CD4-positive, CD25-positive, alpha-beta regulatory T cell (primary cell): Measurements from ENCODE around the gene ITSN1. TPM values are rescaled to one million over a fixed set of nuclear protein-coding genes. Genes with fewer than 3 reads are reported as not detected.
A peak's percentile ranks its signal among the peaks of the same experiment; 100 is the strongest.

ENCODE experiments used
- ATAC-seq, 2 donors: fragments of 150-1000 bp; cut with Tn5 transposase; one replicate each; pipeline ENCODE4 v1.10.0; 2021; ENCODE audit warnings: low read depth in 2 of 2, moderate number of reproducible peaks in 2 of 2, moderate library complexity in 1 of 2
- DNase-seq, 3 donors: peaks; one replicate each; pipeline versions ENCODE4 v3.0.0 to v3.0.0-alpha.2; 2012 to 2022; ENCODE audit warnings: mixed read lengths in 1 of 3
- H3K27ac ChIP-seq: one replicate; pipeline ENCODE4 v1.7.0; 2013; ENCODE audit warnings: mild to moderate bottlenecking, low read length; ENCODE audit not compliant: insufficient read depth, poor library complexity, severe bottlenecking
- H3K27me3 ChIP-seq: one replicate; pipeline ENCODE4 v1.7.0; 2013; ENCODE audit warnings: low read length; ENCODE audit not compliant: control insufficient read depth, insufficient read depth
- H3K36me3 ChIP-seq: one replicate; pipeline ENCODE4 v1.7.0; 2013; ENCODE audit warnings: mild to moderate bottlenecking, low read length, moderate library complexity; ENCODE audit not compliant: control insufficient read depth, insufficient read depth
- H3K4me1 ChIP-seq: 2 replicates; pipeline ENCODE4 v1.7.0; 2013; ENCODE audit warnings: mild to moderate bottlenecking, low read length; ENCODE audit not compliant: insufficient read depth, control insufficient read depth, poor library complexity, severe bottlenecking
- H3K4me3 ChIP-seq: one replicate; pipeline ENCODE4 v1.7.0; 2013; ENCODE audit warnings: low read depth, mild to moderate bottlenecking, low read length, moderate library complexity
- H3K9me3 ChIP-seq, 2 experiments: 1 replicate in 1 of 2; 2 replicates in 1 of 2; pipeline ENCODE4 v1.7.0; 2013; ENCODE audit warnings: low read length in 2 of 2, mild to moderate bottlenecking in 1 of 2, moderate library complexity in 1 of 2; ENCODE audit not compliant: control insufficient read depth in 2 of 2
- H3K27ac Mint-ChIP-seq, 3 donors: one replicate each; pipeline ENCODE4 v1.8.0; 2020 to 2022; ENCODE audit warnings: mild to moderate bottlenecking in 3 of 3, mixed read lengths in 3 of 3, moderate library complexity in 2 of 3
- H3K27me3 Mint-ChIP-seq: one replicate; pipeline ENCODE4 v1.8.0; 2022; ENCODE audit warnings: mild to moderate bottlenecking, mixed read lengths
- H3K36me3 Mint-ChIP-seq: one replicate; pipeline ENCODE4 v1.8.0; 2020; ENCODE audit warnings: mixed read lengths
- H3K4me1 Mint-ChIP-seq, 4 donors: one replicate each; pipeline ENCODE4 v1.8.0; 2020 to 2022; ENCODE audit warnings: mixed read lengths in 4 of 4, mild to moderate bottlenecking in 1 of 4
- H3K4me3 Mint-ChIP-seq, 4 donors: one replicate each; pipeline ENCODE4 v1.8.0; 2020 to 2022; ENCODE audit warnings: mild to moderate bottlenecking in 4 of 4, mixed read lengths in 4 of 4, moderate library complexity in 3 of 4
- H3K9me3 Mint-ChIP-seq, 7 donors: one replicate each; pipeline ENCODE4 v1.8.0; 2020 to 2022; ENCODE audit warnings: mixed read lengths in 7 of 7, mild to moderate bottlenecking in 3 of 7, moderate library complexity in 2 of 7
- polyA plus RNA-seq, 4 donors: library from polyadenylated mRNA; unstranded; fragments of 300-500 nt; fragmentation: Illumina TruSeq; gene quantifications; one replicate each; pipeline ENCODE4 v1.2.3, GENCODE V29; 2021
- total RNA-seq: library from RNA; stranded (reverse); gene quantifications from one replicate; pipeline ENCODE4 v1.2.3, GENCODE V29; 2022

ITSN1 gene
- total and polyA plus RNA-seq, 5 donors from 2014 or later, result 0.17 to 1.1 (median 0.44) TPM

DNA sequence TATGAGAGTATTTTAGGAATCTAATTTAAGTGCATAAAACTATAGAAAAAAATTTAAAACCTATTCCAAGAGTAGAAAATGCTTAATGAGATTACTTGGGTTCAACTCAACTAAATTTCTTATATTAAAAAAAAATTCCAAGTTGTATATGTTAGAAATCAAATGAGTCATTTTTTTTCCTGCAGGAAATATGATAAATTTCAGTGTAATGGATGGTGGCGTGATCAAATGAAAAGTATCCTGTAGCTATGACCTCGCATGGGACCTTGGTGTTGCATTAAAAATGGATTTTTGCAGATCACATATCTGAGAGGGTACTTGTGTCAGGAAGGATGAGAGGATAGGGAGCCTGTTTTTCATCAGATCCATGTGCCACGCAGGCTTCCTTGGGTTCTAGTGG is 255.4 kb downstream of the ITSN1 start:
- Mint-ChIP-seq H3K27me3 (no peaks in the 10 kb centered on the region), H3K27ac (no peak overlapping the region), H3K4me1 (peaks cover 7 to 23% (median 11%) of the 10 kb centered on the region in 4 donors), H3K36me3 (peaks cover 19% of the 10 kb centered on the region), H3K4me3 (no peak overlapping the region), H3K9me3 (no peaks in the 10 kb centered on the region)
- H3K27ac ChIP-seq, result no peak overlapping the region
- DNase-seq, result no peak
- no peaks in the 10 kb centered on the region for H3K27me3 ChIP-seq
- H3K36me3 ChIP-seq, result peaks cover 15% of the 10 kb centered on the region
- H3K4me3 ChIP-seq, result no peak overlapping the region
- ATAC-seq, result no peak
- peaks cover 6% of the 10 kb centered on the region for H3K4me1 ChIP-seq
- H3K9me3 ChIP-seq, result no peaks in the 10 kb centered on the region

DNA sequence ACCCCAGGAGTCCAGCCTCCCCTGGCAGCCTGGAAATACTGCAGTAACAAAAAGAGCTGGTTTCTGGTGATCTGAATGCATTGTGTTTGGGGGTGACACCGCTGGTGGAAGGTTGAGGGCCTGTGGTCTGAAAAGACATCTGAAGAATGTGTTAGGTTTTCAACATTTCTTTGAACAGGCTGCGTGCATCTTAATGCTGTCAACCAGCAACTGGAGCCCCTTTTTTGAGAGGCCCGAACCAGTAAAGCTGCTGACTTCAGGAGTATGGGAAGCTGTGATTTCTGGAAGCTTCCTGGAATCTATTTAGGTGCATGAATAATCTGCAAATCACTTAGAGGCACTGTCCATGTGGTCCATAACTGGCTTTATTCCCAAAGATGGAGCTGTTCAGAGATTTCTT is 256.3 kb downstream of the ITSN1 start:
- Histone ChIP-seq H3K36me3 (peaks cover 23% of the 10 kb centered on the region), H3K4me3 (no peak overlapping the region), H3K9me3 (no peaks in the 10 kb centered on the region), H3K27me3 (no peaks in the 10 kb centered on the region), H3K27ac (no peak overlapping the region), H3K4me1 (peaks cover 6% of the 10 kb centered on the region)
- peaks cover 27% of the 10 kb centered on the region for H3K36me3 Mint-ChIP-seq
- DNase-seq (no peak), ATAC-seq (no peak)
- H3K4me3 Mint-ChIP-seq, result no peak overlapping the region
- H3K4me1 Mint-ChIP-seq, result peaks cover 7 to 23% (median 12%) of the 10 kb centered on the region in 4 donors
- H3K9me3 Mint-ChIP-seq, result no peaks in the 10 kb centered on the region
- H3K27ac Mint-ChIP-seq, result no peak overlapping the region
- no peaks in the 10 kb centered on the region for H3K27me3 Mint-ChIP-seq

DNA sequence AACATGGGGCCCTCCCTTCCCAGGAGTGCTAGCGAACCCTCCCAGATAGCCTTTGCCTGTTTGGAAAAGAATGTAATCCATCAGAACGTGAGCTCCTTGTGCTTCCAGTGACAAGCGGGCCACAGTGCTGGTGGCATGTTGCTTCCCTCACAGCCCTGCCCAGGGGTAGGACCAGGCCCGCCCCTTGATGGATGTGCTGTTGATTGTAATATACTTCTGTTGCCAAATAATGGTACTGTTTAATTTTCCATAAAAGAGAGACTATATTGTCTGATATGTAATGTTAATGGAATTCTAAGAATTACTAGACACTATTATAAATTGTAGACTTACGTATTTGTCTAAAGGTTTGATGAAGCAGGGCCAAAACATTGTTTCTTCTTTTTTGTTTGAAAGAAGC is 256.9 kb downstream of the ITSN1 start:
- Mint-ChIP-seq H3K27ac (no peak overlapping the region), H3K4me3 (no peak overlapping the region), H3K4me1 (peaks cover 7 to 22% (median 12%) of the 10 kb centered on the region in 4 donors), H3K36me3 (peaks cover 29% of the 10 kb centered on the region), H3K27me3 (no peaks in the 10 kb centered on the region), H3K9me3 (no peaks in the 10 kb centered on the region)
- no peaks in the 10 kb centered on the region for H3K9me3 ChIP-seq
- no peak overlapping the region for H3K4me3 ChIP-seq
- no peak overlapping the region for H3K27ac ChIP-seq
- H3K27me3 ChIP-seq, result no peaks in the 10 kb centered on the region
- ATAC-seq (no peak), DNase-seq (no peak)
- H3K4me1 ChIP-seq, result peaks cover 6% of the 10 kb centered on the region
- H3K36me3 ChIP-seq, result peaks cover 29% of the 10 kb centered on the region

DNA sequence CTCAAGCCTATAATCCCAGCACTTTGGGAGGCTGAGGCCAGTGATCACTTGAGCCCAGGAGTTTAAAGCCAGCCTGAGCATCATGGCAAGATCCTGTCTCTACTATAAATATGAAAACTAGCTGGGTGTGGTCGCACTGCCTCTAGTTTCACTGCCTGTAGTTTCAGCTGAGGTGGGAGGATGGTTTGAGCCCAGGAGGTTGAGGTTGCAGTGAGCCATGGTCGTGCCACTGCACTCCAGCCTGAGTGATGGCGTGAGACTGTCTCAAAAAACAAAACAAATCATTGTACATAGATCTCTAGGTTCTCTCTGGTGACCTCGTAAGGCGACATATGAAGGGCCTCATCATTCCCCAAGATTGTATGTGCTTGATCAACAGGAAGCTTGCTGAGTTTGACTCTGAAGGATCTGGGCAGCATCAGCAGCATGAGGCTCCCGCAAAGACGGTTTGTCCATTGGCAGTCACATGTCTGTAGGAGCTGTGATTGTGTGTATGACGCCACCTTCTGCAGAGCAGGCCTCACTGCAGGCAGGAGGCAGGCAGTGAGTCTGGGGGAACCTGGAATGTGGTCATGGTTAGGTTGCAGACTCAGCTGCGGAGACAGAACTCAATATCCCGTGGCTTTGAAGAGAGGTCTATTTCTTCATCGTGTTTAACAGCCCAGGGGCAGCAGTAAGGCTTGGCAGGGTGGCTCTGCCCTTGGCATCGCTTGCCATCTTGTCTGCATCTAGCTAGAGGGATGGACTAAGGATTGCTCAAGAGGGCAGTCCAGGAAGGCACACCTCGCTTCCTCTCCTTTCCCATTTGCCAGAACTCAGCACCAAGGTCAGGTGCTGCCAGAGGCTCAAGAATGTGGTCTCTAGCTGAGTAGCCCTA is 259.3 kb downstream of the ITSN1 start:
- Histone ChIP-seq H3K4me3 (no peak overlapping the region), H3K4me1 (no peaks in the 10 kb centered on the region), H3K27ac (no peak overlapping the region), H3K27me3 (no peaks in the 10 kb centered on the region), H3K9me3 (no peaks in the 10 kb centered on the region), H3K36me3 (peaks cover 52% of the 10 kb centered on the region)
- peak in 1 of 3 donors; percentile 67 for DNase-seq
- Mint-ChIP-seq H3K27ac (no peak overlapping the region), H3K4me1 (peaks cover 7 to 8% (median 7%) of the 10 kb centered on the region in 4 donors), H3K36me3 (peaks cover 45% of the 10 kb centered on the region), H3K4me3 (no peak overlapping the region), H3K27me3 (no peaks in the 10 kb centered on the region), H3K9me3 (no peaks in the 10 kb centered on the region)
- no peak for ATAC-seq

DNA sequence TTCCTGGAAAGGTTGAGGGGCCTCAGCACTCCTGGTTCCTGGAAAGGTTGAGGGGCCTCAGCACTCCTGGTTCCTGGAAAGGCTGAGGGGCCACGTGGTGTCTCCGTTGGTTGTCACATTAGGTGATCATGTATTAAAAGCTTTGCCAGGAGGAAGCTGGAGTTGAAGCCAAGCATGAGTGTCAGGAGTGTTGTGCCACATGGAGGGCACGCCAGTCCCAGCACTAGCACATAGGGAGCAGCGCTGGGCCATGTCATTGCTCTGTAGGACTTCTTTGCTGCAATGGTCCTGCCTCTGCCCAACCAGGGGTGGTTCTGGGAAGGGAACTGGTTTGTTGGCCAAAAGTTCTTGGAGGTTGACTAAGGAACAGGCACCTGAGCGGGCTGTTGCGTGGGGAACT is 260.0 kb downstream of the ITSN1 start:
- Histone ChIP-seq H3K27ac (no peak overlapping the region), H3K4me3 (no peak overlapping the region), H3K36me3 (peaks cover 59% of the 10 kb centered on the region), H3K4me1 (no peaks in the 10 kb centered on the region), H3K9me3 (no peaks in the 10 kb centered on the region), H3K27me3 (no peaks in the 10 kb centered on the region)
- Mint-ChIP-seq H3K4me1 (peaks cover 7 to 8% (median 7%) of the 10 kb centered on the region in 4 donors), H3K9me3 (no peaks in the 10 kb centered on the region), H3K27ac (peak overlapping the region in 1 of 3 donors; percentile 67), H3K4me3 (no peak overlapping the region), H3K36me3 (peaks cover 51% of the 10 kb centered on the region), H3K27me3 (no peaks in the 10 kb centered on the region)
- DNase-seq (no peak), ATAC-seq (no peak)

DNA sequence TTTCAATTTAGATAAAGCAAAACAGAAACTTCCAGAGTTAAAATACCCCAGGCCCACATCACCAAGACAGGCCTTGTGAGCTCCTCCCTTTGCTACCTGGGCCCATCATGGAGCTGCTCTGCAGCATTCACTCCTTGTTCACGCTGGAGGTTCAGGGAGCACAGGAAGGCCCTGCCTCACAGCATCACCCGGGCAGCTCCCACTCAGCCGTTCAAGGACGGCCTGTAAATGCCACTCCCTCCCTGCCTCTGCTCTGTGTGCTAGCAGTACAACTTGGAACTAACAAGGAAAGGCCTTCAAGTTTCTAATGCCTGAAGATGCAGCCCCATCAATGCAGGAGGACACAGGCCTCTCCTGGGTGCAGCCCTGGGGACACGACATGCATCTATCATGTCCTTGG is 261.7 kb downstream of the ITSN1 start:
- peaks cover 60% of the 10 kb centered on the region for H3K36me3 Mint-ChIP-seq
- Histone ChIP-seq H3K9me3 (no peaks in the 10 kb centered on the region), H3K27ac (no peak overlapping the region), H3K4me1 (no peaks in the 10 kb centered on the region), H3K4me3 (no peak overlapping the region), H3K36me3 (peaks cover 76% of the 10 kb centered on the region), H3K27me3 (no peaks in the 10 kb centered on the region)
- no peak overlapping the region for H3K27ac Mint-ChIP-seq
- H3K4me3 Mint-ChIP-seq, result no peak overlapping the region
- ATAC-seq (no peak), DNase-seq (no peak)
- H3K9me3 Mint-ChIP-seq, result no peaks in the 10 kb centered on the region
- no peaks in the 10 kb centered on the region for H3K27me3 Mint-ChIP-seq
- peaks cover 7 to 9% (median 7%) of the 10 kb centered on the region in 4 donors for H3K4me1 Mint-ChIP-seq

DNA sequence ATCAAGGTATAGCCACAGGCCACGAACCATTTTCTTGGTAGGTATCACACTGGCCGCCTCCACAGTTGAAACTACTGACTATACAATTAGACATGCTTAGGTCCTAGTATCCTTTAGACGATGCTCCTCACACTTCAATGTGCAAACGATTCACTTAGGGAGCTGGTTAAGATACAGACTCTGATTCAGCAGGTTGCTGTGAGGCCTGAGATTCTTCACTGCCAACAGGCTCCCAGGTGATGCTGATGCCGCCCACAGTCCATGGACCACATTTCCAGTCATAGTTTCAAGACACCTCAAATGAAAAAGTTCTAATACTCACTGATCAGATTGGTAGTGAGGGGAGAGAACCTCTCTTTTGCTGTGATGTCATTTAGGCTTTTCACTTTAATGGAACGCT is 266.5 kb downstream of the ITSN1 start:
- no peak overlapping the region for H3K27ac ChIP-seq
- no peaks in the 10 kb centered on the region for H3K27me3 ChIP-seq
- H3K9me3 Mint-ChIP-seq, result no peaks in the 10 kb centered on the region
- H3K27ac Mint-ChIP-seq, result no peak overlapping the region
- no peaks in the 10 kb centered on the region for H3K9me3 ChIP-seq
- H3K4me3 Mint-ChIP-seq, result no peak overlapping the region
- DNase-seq (no peak), ATAC-seq (no peak)
- H3K4me3 ChIP-seq, result no peak overlapping the region
- no peaks in the 10 kb centered on the region for H3K27me3 Mint-ChIP-seq
- H3K36me3 ChIP-seq, result peaks cover 92% of the 10 kb centered on the region
- H3K4me1 Mint-ChIP-seq, result peaks cover 5 to 25% (median 9%) of the 10 kb centered on the region in 4 donors
- H3K36me3 Mint-ChIP-seq, result peaks cover 49% of the 10 kb centered on the region
- H3K4me1 ChIP-seq, result peaks cover 3% of the 10 kb centered on the region

DNA sequence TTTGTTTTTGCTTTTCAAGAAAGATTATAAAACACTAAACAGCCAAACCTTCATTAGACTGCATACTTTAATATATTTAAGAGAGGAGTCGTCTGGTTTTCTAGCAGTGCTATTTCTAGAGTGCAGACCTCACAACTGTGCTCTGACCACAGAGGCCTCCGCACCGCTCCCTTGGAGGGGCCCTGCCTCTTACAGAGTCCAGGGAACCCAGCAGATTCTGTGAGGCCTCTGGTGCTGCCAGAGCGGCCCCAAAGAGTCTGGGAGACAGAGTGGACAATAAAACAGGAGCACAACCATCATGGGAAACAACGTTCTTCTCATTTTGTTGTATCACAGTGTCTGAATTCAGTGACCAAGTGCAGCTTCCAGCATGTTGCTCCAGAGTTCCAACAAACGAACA is 267.5 kb downstream of the ITSN1 start:
- no peak overlapping the region for H3K4me3 Mint-ChIP-seq
- Histone ChIP-seq H3K4me3 (no peak overlapping the region), H3K4me1 (peaks cover 12% of the 10 kb centered on the region), H3K36me3 (peaks cover 82% of the 10 kb centered on the region), H3K27me3 (no peaks in the 10 kb centered on the region), H3K9me3 (no peaks in the 10 kb centered on the region), H3K27ac (no peak overlapping the region)
- no peaks in the 10 kb centered on the region for H3K9me3 Mint-ChIP-seq
- H3K36me3 Mint-ChIP-seq, result peaks cover 44% of the 10 kb centered on the region
- H3K27ac Mint-ChIP-seq, result peak overlapping the region in 1 of 3 donors; percentile 15
- no peaks in the 10 kb centered on the region for H3K27me3 Mint-ChIP-seq
- H3K4me1 Mint-ChIP-seq, result peaks cover 13 to 34% (median 17%) of the 10 kb centered on the region in 4 donors
- ATAC-seq, result no peak
- no peak for DNase-seq
